KOPT-K1 (cell line): ENCODE results near the gene PLPPR2.
"Not testable (repeated sequence)": the region's sequence is repeated elsewhere in the genome, so short reads cannot be mapped to it uniquely, and the experiment has no call there.

Experiments
- H3K27ac ChIP-seq: fragments of 200-600 bp; sonication (generic); 2 replicates; pipeline ENCODE4 v1.5.1; 2016; ENCODE audit warnings: antibody characterized with exemption, mild to moderate bottlenecking, low read depth, low read length; ENCODE audit not compliant: poor library complexity, severe bottlenecking
- H3K36me3 ChIP-seq: fragments of 200-600 bp; sonication (generic); 2 replicates; pipeline ENCODE4 v1.5.1; 2017; ENCODE audit warnings: antibody characterized with exemption, mild to moderate bottlenecking, low read length, moderate library complexity; ENCODE audit not compliant: insufficient read depth
- H3K9me3 ChIP-seq: fragments of 200-600 bp; sonication (generic); 2 replicates; pipeline ENCODE4 v1.5.1; 2017; ENCODE audit warnings: antibody characterized with exemption, low read length, mild to moderate bottlenecking; ENCODE audit not compliant: insufficient read depth, poor library complexity, severe bottlenecking

Gene PLPPR2, protein sequence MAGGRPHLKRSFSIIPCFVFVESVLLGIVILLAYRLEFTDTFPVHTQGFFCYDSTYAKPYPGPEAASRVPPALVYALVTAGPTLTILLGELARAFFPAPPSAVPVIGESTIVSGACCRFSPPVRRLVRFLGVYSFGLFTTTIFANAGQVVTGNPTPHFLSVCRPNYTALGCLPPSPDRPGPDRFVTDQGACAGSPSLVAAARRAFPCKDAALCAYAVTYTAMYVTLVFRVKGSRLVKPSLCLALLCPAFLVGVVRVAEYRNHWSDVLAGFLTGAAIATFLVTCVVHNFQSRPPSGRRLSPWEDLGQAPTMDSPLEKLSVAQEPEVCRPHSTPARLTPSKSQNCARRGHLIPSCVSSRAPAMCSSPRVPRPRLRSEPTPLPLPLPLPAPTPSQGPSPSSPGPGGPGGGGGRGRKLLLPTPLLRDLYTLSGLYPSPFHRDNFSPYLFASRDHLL

GRCh38 chr19:11355160-11356073 is at the start of gene PLPPR2:
Gene PLPPR2, plus strand, starts transcription at chr19:11355432. Its CDS starts 2,242 bp downstream, at chr19:11357674.
- no peak within 1 kb of the TSS for H3K27ac ChIP-seq
- no peaks in the 10 kb centered on the region for H3K36me3 ChIP-seq
- H3K9me3 ChIP-seq, result no peaks in the 10 kb centered on the region

DNA sequence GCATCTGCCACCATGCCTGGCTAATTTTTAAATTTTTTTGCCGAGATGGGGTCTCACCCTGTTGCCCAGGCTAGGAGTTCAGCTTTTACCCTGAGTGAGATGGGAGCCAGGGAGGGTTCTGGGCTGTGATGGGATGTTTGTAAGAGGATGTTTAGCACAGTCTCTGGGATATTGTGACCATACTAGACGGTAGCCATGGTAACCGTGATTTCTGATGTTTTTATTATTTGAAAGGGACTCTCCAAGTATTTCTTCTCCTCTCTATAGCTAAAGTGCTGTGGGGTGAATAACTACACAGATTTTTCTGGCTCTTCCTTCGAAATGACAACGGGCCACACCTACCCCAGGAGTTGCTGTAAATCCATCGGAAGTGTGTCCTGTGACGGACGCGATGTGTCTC is 48.9 kb upstream of the PLPPR2 start:
- H3K9me3 ChIP-seq, result no peaks in the 10 kb centered on the region
- H3K27ac ChIP-seq, result no peak overlapping the region
- no peaks in the 10 kb centered on the region for H3K36me3 ChIP-seq

DNA sequence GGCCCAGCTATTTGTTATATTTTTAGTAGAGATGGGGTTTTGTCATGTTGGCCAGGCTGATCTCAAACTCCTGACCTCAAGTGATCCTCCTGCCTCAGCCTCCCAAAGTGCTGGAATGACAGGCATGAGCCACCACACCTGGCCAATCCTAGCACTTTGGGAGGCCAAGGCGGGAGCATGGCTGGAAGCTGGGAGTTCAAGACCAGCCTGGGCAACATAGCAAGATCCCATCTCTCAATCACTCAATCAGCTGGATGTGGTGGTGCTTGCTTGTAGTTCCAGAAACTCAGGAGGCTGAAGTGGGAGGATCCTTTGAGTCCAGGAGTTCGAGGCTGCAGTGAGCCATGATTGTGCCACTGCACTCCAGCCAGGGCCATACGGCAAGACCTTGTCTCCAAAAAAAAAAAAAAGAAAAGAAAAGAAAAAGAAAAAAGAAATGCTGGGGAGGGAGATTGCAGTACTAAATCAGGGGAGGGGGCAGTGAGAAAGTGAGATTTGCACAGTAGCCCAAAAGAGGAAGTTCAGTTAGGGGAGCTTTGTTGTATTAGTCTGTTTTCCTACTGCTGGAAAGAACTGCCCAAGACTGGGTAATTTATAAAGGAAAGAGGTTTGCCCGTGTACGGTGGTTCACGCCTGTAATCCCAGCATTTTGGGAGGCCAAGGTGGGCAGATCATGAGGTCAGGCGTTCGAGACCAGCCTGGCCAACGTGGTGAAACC is 34.8 kb upstream of the PLPPR2 start:
- not testable (repeated sequence) for H3K36me3 ChIP-seq, H3K27ac ChIP-seq, H3K9me3 ChIP-seq

DNA sequence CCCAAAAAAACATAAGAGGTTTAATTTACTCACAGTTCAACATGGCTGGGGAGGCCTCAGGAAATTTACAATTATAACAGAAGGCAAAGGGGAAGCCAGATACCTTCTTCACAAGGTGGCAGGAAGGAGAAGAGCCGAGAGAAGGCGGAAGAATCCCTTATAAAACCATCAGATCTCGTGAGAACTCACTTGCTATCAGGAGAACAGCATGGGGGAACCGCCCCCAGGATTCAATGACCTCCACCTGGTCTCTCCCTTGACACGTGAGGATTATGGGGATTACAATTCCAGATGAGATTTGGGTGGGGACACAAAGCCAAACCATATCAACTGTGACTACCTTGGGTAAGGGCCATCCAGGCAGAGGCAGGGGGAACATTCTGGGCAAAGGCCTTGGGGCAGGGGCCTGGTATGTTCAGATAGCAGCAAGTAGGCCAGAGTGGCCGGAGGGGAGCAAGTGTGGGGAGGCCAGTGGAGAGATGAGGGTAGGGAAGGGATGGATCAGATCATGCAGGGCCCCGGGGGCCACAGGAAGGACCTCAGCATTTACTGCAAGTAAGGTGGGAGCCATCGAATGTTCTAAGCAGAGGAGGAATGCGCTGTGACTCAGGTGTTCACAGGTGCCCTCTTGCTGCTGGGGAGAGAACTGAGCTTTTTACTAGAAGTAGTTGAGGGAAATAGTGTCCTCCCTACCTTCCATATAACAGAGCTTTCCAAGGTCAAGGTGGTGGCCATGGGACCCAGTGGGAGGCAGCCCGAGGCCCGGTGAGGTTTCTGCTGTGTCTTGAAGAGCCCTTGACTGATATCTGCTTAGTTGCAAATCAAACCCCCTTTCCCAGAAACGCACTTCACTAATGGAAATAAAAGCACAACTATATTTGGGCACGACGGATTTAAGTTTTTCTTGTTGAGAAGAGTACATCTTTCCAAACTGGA is 33.8 kb upstream of the PLPPR2 start:
- Histone ChIP-seq H3K36me3 (no peaks in the 10 kb centered on the region), H3K27ac (no peak overlapping the region), H3K9me3 (no peaks in the 10 kb centered on the region)

DNA sequence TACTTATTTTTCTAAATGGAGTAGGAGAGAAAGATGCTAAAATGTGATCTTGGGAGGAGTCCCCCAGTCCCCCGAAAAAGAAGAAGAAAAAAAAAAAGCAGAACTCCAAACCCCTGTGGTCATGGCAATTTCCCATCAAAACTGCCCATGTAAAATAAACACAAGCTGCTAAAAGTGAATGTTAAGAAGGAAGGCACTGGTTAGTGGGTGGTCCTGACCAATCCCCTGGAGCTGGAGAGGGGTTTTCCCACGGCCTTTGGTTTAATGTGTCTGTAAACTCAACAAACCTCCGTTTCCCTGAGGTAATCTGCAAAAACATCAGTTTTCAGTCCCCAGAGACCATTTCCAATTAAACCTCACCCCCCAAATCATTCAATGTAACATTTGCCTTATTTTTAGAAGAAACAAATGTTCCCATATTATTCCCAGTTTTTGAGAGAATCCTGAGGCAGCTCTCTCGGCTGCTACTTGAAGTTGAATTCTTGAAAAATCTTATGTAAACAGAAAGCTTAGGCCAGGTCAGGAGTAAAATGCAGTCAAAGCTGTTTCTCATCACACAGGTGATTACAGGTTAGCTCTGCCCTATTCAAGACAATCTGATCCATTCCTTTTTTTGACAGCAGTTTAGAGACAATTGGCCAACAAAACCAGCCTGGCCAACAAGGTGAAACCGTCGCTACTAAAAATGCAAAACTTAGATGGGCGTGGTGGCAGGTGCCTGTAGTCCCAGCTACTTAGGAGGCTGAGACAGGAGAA is 32.8 kb upstream of the PLPPR2 start:
- Histone ChIP-seq H3K36me3 (no peaks in the 10 kb centered on the region), H3K9me3 (no peaks in the 10 kb centered on the region), H3K27ac (peak overlapping the region; percentile 5)

DNA sequence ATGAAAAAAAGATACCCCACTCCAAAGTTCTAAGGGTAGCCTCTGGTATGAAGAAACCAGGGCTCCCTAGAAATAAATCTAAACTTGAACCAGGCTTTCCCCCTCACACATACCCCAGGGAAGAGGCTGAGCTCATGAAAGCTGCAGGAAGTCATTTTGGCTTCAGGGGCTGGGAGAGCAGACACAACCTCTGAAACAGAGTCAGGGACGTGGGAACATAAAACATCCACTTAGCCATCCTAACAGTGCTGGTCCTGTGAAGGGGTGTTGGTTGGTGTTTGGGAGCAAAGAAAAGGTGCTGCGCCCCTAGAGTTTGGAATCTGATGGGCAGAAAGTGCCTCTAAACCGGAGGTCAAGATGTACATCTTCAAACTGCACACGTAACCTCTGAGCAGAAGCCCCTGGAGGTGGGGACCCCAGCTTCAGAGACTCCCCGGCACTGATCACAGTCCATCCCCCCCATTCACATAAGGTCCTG is 31.6 kb upstream of the PLPPR2 start:
- Histone ChIP-seq H3K36me3 (no peaks in the 10 kb centered on the region), H3K9me3 (no peaks in the 10 kb centered on the region), H3K27ac (peak overlapping the region; percentile 97)

DNA sequence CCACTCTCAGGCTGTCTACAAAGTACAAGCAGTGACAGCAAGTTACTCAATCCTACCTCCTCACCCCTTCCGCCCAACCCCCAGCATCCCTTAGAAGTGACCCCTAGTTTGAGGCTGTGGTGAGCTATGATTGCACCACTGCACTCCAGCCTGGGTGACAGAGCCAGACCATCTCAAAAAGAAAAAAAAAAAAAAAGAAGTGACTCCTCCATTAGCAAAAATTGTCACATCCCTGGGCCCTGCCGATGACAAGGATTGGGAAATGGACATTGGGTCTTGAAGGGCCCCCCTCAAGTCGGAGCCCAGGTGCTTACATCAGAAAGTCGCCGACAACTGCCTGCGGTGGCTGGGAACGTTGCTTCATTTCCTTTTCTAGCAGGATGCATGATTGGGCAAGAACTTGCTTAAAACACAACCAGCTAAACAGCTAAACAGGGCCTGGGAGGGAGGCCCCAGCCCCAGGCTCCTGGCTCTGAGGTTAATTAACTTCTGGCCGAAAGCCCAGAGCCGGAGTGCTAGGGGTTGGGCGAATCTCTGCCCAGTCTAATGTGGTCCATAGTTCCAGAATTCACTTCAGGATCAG is 31.1 kb upstream of the PLPPR2 start:
- Histone ChIP-seq H3K27ac (peak overlapping the region; percentile 97), H3K36me3 (no peaks in the 10 kb centered on the region), H3K9me3 (no peaks in the 10 kb centered on the region)

GRCh38 chr19:11324748-11325389 is 30.4 kb upstream of the PLPPR2 start:
- Histone ChIP-seq H3K27ac (peak overlapping the region; percentile 97), H3K36me3 (no peaks in the 10 kb centered on the region), H3K9me3 (no peaks in the 10 kb centered on the region)

DNA sequence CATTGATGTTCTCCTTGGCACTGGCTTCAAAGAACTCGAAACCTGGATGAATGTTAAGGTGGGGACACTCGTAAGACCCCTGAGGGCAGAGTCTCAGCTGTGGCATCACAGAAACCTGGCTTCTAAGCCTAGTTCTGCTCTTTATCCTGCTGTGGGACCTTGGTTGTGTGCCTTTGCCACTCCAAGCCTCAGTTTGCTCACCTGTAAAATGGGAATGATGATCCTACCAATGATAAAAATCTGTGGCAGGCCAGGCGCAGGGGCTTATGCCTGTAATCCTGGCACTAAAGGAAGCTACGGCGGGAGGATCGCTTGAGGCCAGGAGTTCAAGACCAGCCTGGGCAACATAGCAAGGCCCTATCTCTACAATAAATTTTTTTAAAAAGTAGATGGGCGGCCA is 29.7 kb upstream of the PLPPR2 start:
- Histone ChIP-seq H3K27ac (peak overlapping the region; percentile 97), H3K36me3 (no peaks in the 10 kb centered on the region), H3K9me3 (no peaks in the 10 kb centered on the region)

GRCh38 chr19:11330127-11330526 is 25.1 kb upstream of the PLPPR2 start:
- no peaks in the 10 kb centered on the region for H3K36me3 ChIP-seq
- no peaks in the 10 kb centered on the region for H3K9me3 ChIP-seq
- H3K27ac ChIP-seq, result no peak overlapping the region

- Histone ChIP-seq H3K9me3 (no peaks in the 10 kb centered on the region), H3K36me3 (no peaks in the 10 kb centered on the region), H3K27ac (no peak overlapping the region)
Measured at GRCh38 chr19:11331502-11331901, 23.7 kb upstream of the PLPPR2 start.

- Histone ChIP-seq H3K9me3 (no peaks in the 10 kb centered on the region), H3K27ac (no peak overlapping the region), H3K36me3 (no peaks in the 10 kb centered on the region)
Measured at GRCh38 chr19:11332822-11333221, 22.4 kb upstream of the PLPPR2 start.

GRCh38 chr19:11333838-11334237 is 21.4 kb upstream of the PLPPR2 start:
- not testable (repeated sequence) for H3K27ac ChIP-seq, H3K36me3 ChIP-seq, H3K9me3 ChIP-seq
